ENCODE data around the gene CCSER1. TPM values are rescaled to one million over a fixed set of nuclear protein-coding genes. Genes with fewer than 3 reads are reported as not detected.

Gene CCSER1
- total RNA-seq, 1 donor from 2014 or later = 1.4 TPM

- Histone ChIP-seq H3K4me3 (ENCODE audit: low read depth, low read length) (no peak overlapping the region), H3K27me3 (ENCODE audit: control insufficient read depth, insufficient read depth, low read length) (no peaks in the 10 kb centered on the region), H3K36me3 (ENCODE audit: control insufficient read depth, insufficient read depth, low read length) (no peaks in the 10 kb centered on the region)
- TF ChIP-seq, protein P1, sequence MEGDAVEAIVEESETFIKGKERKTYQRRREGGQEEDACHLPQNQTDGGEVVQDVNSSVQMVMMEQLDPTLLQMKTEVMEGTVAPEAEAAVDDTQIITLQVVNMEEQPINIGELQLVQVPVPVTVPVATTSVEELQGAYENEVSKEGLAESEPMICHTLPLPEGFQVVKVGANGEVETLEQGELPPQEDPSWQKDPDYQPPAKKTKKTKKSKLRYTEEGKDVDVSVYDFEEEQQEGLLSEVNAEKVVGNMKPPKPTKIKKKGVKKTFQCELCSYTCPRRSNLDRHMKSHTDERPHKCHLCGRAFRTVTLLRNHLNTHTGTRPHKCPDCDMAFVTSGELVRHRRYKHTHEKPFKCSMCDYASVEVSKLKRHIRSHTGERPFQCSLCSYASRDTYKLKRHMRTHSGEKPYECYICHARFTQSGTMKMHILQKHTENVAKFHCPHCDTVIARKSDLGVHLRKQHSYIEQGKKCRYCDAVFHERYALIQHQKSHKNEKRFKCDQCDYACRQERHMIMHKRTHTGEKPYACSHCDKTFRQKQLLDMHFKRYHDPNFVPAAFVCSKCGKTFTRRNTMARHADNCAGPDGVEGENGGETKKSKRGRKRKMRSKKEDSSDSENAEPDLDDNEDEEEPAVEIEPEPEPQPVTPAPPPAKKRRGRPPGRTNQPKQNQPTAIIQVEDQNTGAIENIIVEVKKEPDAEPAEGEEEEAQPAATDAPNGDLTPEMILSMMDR (IDR thresholded peaks at IDR 0.05; ENCODE audit: insufficient read depth, low read length, poor library complexity, severe bottlenecking) = no peak
- DNase-seq (ENCODE audit: low read depth) = no peak
Measured at GRCh38 chr4:91577864-91578263, 1450.7 kb downstream of the CCSER1 start.

- Histone ChIP-seq H3K4me3 (ENCODE audit: low read depth, low read length) (no peak overlapping the region), H3K36me3 (ENCODE audit: control insufficient read depth, insufficient read depth, low read length) (no peaks in the 10 kb centered on the region), H3K27me3 (ENCODE audit: control insufficient read depth, insufficient read depth, low read length) (no peaks in the 10 kb centered on the region)
- no peak for DNase-seq (ENCODE audit: low read depth)
- TF ChIP-seq, protein P1 (IDR thresholded peaks at IDR 0.05; ENCODE audit: insufficient read depth, low read length, poor library complexity, severe bottlenecking) = no peak
Measured at GRCh38 chr4:91590260-91590659, 1463.1 kb downstream of the CCSER1 start.

DNA sequence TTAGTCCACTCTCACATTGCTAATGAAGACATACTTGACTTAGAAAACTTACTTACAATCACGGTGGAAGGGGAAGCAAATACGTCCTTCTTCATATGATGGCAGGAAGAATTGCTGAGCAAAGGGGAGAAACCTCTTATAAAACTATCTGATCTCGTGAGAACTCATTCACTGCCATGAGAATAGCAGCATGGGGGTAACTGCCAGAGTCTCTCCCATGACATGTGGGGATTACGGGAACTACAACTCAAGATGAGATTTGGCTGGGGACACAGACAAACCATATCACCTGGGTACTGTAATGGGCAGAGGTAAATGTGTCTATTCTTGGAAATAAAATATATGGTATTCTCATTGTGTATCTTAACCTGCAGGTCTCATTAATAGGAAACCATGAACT is 1464.9 kb downstream of the CCSER1 start:
- TF ChIP-seq, protein P1 (IDR thresholded peaks at IDR 0.05; ENCODE audit: insufficient read depth, low read length, poor library complexity, severe bottlenecking) = no peak
- Histone ChIP-seq H3K27me3 (ENCODE audit: control insufficient read depth, insufficient read depth, low read length) (no peaks in the 10 kb centered on the region), H3K4me3 (ENCODE audit: low read depth, low read length) (no peak overlapping the region), H3K36me3 (ENCODE audit: control insufficient read depth, insufficient read depth, low read length) (no peaks in the 10 kb centered on the region)
- no peak for DNase-seq (ENCODE audit: low read depth)

DNA sequence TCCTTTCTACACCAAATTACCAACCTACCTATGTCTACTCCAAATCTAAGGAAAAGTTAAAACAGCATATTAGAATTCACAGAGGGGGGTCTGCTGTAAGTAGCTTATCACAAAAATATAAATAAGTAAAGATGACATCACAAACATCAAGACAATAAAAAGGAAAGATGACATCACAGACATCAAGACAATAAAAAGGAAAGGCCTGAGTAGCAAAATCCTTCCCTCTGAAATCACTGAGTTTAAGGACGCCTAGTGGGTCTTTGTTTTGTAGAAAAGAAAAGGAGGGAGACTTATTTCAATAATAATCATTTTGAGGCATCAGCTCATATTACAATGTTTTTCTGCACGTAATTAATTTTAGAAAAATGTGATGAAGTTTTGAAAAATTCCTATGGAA is 1469.5 kb downstream of the CCSER1 start:
- Histone ChIP-seq H3K36me3 (ENCODE audit: control insufficient read depth, insufficient read depth, low read length) (no peaks in the 10 kb centered on the region), H3K27me3 (ENCODE audit: control insufficient read depth, insufficient read depth, low read length) (no peaks in the 10 kb centered on the region), H3K4me3 (ENCODE audit: low read depth, low read length) (no peak overlapping the region)
- DNase-seq (ENCODE audit: low read depth) = no peak
- TF ChIP-seq, protein P1 (IDR thresholded peaks at IDR 0.05; ENCODE audit: insufficient read depth, low read length, poor library complexity, severe bottlenecking) = no peak

GRCh38 chr4:91598696-91599095 is 1471.5 kb downstream of the CCSER1 start:
- H3K4me3 ChIP-seq (ENCODE audit: low read depth, low read length) = no peak overlapping the region
- DNase-seq (ENCODE audit: low read depth) = no peak
- no peaks in the 10 kb centered on the region for H3K27me3 ChIP-seq (ENCODE audit: control insufficient read depth, insufficient read depth, low read length)
- TF ChIP-seq, protein P1 (IDR thresholded peaks at IDR 0.05; ENCODE audit: insufficient read depth, low read length, poor library complexity, severe bottlenecking) = no peak
- H3K36me3 ChIP-seq (ENCODE audit: control insufficient read depth, insufficient read depth, low read length) = no peaks in the 10 kb centered on the region

DNA sequence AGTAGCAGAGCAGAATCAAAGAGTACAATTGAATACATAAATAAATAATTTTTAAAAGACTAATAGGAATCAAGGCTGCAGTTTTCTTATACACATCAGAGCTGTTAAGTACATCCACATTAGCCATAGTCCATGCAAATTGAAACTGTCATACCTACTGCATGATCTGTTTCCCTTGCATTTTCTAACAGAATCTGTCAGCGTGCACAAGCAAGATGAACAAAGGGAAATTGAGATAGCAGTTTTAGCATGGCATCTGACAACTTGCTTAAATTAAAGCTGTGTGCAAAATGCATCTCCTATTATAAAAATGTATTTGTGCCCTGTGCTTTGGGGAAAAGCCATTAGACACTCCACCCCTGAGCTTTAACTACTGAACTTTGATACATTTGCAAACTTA is 1473.1 kb downstream of the CCSER1 start:
- no peak for DNase-seq (ENCODE audit: low read depth)
- H3K27me3 ChIP-seq (ENCODE audit: control insufficient read depth, insufficient read depth, low read length) = no peaks in the 10 kb centered on the region
- TF ChIP-seq, protein P1 (IDR thresholded peaks at IDR 0.05; ENCODE audit: insufficient read depth, low read length, poor library complexity, severe bottlenecking) = no peak

More for the DNA sequence above, 1473.1 kb downstream of the CCSER1 start:
- Histone ChIP-seq H3K36me3 (ENCODE audit: control insufficient read depth, insufficient read depth, low read length) (no peaks in the 10 kb centered on the region), H3K4me3 (ENCODE audit: low read depth, low read length) (no peak overlapping the region)

Data from kidney epithelial cell (primary cell).